Hindlimb muscle (tissue), 1 donor: ENCODE measurements around the gene PDIA5. TPM values are rescaled to one million over a fixed set of nuclear protein-coding genes. Genes with fewer than 3 reads are reported as not detected.

Experiments
- DNase-seq: peaks from one replicate; pipeline ENCODE4 v3.0.0-alpha.2; 2013
- polyA plus RNA-seq: library from polyadenylated mRNA; unstranded; fragments of 120-200 nt; gene quantifications from one replicate; pipeline ENCODE4 v1.2.1, GENCODE V29; 2013; ENCODE audit not compliant: insufficient read length

The PDIA5 gene
- polyA plus RNA-seq, 1 donor: 16.4 TPM

DNA sequence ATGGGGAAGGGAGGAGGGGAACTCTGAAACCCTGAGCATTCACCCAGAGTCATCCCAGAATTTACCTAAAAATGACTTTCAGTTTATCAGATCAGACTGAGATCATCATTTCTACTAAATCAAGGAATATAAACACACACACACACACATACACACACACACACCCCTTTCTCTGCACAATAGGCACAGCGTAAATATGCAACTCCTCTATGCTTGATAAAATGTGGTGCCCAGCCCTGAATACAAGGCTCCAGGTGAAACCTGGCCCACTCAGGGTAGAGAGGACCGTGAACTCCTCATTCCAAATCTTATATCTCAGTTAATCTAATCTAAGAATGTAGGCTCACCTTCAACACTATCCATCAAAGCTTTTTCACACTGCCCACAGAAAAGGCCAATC lies 103.1 kb downstream of the PDIA5 start:
- no peak for DNase-seq

DNA sequence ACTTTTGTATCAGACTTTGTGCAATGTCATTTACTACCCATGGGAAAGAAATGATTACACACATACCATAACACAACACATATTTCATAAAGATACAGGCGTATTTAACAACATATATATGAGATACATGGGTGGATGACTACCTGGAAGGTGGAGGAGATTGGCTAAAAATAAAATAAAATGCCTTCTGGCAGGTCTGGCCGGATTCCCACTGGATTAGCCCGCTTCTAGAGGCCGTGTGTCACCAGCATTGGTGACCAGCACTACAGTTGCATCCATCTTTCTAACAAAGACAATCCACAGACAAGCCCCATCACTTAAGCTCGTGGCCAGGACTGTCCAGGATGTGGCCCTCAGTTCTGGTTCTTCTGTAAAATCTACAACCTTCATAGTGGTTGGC lies 114.0 kb downstream of the PDIA5 start:
- no peak for DNase-seq

DNA sequence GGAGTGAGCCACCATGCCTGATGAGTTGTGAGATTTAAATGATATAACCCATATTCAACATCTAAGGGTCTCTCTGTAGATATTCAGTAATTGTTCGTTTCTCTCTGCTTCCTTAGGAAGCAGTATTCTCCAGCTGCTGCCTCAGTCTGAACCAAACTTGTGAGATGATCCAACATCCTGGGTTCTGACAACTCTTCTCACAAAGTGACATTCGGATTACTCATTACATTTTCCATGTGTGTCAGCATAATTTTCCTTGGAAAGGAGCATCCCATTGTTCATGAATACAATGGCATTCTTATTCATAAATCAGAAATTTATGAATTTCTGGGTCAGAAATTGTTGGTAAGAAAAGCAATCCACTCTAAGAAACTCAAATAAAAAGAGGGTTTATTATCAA lies 119.9 kb downstream of the PDIA5 start:
- no peak for DNase-seq

DNA sequence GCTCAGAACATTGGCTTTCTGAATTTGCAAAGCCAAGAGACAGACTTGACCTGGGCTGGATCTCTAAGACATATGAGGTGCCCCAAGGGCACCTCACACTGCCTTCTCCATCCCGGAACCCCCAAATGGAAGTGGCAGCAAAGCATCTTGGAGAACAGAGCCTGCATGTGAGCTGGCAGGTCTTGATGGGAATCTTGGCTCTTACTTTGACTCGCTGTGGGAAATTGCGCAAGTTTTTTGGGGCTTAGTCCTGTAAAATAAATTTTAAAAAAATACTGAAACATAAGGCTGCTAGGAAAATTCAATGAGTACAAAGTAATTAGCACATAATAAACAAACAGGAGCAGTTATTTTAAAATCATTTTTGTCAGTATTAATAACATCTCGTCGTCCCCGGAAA lies 121.2 kb downstream of the PDIA5 start:
- DNase-seq: no peak

DNA sequence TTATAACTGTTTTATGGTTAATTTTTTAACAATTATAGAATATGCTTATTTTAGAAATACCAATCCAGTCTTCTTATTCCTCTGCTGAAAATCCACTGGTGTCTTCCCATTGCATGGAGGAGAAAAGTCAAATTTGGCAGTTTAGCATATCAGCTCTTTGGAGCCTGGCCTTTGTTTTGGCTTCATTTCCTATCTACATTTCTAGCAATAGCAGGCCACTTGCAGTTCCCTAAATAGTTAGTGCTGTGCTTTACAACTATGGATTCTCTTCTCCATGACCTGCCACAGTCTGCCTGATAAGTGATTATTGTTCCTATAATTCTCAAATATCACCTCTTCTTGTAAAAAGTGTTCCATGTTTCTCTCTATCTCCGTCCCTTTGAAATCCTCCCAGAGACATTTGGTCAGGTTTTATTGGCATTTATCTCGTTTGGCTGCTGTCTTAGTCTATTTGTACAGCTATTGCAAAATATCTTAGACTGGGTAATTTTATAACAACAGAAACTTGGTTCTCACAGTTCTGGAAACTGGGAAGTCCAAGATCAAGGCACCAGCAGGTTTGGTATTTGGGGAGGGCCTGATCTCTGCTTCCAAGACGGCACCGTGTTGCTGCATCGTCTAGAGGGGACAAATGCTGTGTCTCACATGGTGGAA lies 126.8 kb downstream of the PDIA5 start:
- no peak for DNase-seq

DNA sequence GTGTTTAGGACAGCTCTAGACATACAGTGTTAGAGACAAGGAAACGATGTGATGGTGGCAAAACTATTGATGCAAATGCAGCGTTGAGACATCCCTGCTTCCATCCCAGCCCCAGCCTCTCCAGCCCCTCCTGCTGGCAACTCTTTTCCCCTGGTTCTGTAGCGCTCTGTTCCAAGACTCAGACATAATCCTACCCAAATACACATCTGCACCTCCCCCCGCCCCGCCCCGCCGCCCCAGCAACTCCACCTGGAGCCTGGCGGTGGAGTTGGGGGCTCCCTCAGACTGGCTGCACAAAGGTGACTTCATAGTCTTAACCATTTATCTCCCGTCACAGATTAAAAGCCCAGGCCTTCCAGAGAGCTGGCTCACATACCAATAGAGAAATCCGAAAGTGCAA lies 127.7 kb downstream of the PDIA5 start:
- DNase-seq: no peak

DNA sequence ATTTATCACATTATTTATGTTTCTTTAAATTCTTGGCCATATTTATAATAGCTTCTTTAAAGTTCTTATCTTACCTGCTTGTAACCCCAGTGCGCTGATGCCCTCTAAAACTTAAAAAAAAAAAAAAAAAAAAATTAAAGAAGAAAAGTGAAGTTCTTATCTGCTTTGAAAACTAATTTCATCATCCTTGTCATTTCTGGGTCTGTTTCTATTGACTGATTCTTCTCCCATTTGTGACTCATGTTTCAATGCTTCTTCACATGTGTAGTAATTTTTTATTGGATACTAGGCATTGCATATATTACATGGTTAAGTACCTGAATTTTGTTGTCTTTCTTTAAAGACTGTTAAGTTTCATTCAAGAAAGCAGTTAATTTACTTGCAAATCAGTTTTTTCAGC lies 131.5 kb downstream of the PDIA5 start:
- no peak for DNase-seq

DNA sequence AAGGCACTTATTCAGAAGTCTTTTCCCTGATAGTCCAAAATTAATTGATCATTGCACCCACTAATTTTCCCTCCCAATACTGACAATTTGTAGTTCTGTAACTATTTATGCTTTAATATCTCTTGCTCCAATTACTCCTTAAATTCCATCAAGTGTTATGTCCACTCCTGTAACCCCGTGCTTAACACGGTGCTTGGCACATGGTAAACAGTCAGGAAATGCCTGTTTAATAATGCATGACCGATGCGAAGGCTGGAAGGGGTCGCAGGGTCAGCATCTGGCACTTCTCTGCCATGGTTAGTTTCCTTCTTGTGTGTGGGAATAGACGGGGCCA lies 134.4 kb downstream of the PDIA5 start:
- DNase-seq: no peak

DNA sequence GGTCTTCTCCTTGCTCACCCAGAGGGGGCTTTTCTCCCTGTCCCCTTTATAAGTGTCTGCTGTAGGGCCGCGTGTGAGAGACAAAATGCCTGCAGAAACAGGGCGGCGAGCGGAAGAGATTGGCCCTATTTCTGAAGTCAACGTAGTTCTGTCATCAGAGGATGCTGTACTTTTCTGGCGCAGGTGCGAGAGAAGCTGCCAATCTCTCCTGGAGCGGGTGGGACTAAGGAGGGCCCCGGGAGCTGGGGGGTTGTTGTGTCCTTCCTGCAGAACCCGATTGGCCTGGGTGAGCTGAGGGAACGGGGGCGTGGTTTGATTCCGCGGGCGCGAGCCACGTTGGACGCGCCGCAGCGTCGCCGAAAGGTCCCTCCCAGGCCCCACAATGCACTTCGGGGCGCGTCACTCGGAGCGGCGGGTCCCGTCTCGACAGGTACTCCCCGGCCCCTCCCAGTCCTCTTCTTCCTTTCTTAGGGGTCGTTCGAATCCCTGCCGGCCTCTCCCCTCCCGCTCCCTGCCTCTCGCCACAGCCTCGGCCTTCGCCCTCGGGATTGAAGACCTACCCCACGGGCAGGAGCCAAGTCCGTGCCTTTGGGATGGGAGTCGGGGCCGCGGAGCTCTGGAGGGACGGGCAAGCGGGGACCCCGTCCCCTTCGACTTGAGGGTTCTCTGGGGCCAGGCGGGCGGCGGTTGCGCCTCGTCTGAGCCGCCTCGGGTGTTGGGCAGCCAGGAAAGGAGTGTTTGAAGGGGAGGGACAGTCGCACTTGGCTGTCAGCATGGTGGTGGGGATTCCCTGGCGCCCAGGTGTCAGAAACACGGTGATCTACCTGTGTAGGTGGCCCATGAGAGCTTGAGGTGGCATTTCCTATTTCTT lies 135.0 kb downstream of the PDIA5 start, which contains the start of gene SEC22A:
Gene SEC22A (plus strand): TSS at position 387 of the 871 bp plus-strand sequence. CDS start 7,275 bp downstream, outside the sequence.
- DNase-seq: peak; percentile 98

DNA sequence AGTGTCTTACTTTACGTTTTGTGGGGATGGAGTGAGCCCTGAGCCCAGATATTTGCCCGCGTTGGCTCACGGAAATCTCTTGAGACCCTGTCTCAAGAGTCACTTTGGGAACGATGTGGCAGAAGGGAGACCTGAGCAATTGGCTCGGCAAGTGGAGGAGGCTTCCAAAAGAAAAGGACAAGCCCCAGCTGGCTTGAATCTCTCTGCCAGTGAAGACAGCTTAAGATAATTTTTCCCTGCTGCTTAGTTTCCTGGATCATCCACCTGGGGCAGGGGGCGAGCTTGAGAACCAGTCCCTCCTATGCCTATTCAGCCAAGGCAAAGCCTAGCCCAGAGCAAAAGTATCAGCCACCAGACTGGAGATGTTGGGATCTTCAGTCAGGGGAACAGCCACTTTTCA lies 135.6 kb downstream of the PDIA5 start:
- no peak for DNase-seq

Other genes with a start within 250 kb of the PDIA5 start
- gene SEMA5B, start 39.3 kb upstream of the PDIA5 start, polyA plus RNA-seq: 23.8 TPM
- 15.2 TPM for gene SEC22A, start 134.9 kb downstream of the PDIA5 start, polyA plus RNA-seq